ENCODE data around the gene P4HA2. TPM values are rescaled to one million over a fixed set of nuclear protein-coding genes. Genes with fewer than 3 reads are reported as not detected.

P4HA2 gene
- total RNA-seq, 1 experiment from 2014 or later = 15.1 TPM

- no peak overlapping the region for H3K27ac Mint-ChIP-seq
- H3K4me3 Mint-ChIP-seq = no peak overlapping the region
- ATAC-seq = no peak
- no peaks in the 10 kb centered on the region for H3K9me3 Mint-ChIP-seq
- no peak for DNase-seq (ENCODE audit: low spot score)
- no peak for TF ChIP-seq HMGXB4 (CRISPR knock-in tag; IDR thresholded peaks at IDR 0.05)
- no peak for TF ChIP-seq ZNF317 (CRISPR knock-in tag; IDR thresholded peaks at IDR 0.05; ENCODE audit: borderline replicate concordance, low read depth)
- no peak for TF ChIP-seq ZNF263 (CRISPR knock-in tag; IDR thresholded peaks at IDR 0.05; ENCODE audit: low read depth)
- no peak for TF ChIP-seq IRF1 (CRISPR knock-in tag; IDR thresholded peaks at IDR 0.05)
- TF ChIP-seq ERG (CRISPR knock-in tag; IDR thresholded peaks at IDR 0.05) = no peak
- no peak for TF ChIP-seq ZNF512 (CRISPR knock-in tag; IDR thresholded peaks at IDR 0.05; ENCODE audit: borderline replicate concordance)
- no peak for TF ChIP-seq GABPB1 (CRISPR knock-in tag; IDR thresholded peaks at IDR 0.05)
- TF ChIP-seq HMGA2 (CRISPR knock-in tag; IDR thresholded peaks at IDR 0.05) = no peak
- no peak for TF ChIP-seq RORB (CRISPR knock-in tag; IDR thresholded peaks at IDR 0.05)
- no peak for TF ChIP-seq OVOL2 (CRISPR knock-in tag; IDR thresholded peaks at IDR 0.05; ENCODE audit: borderline replicate concordance)
- TF ChIP-seq FOXP1 (CRISPR knock-in tag; IDR thresholded peaks at IDR 0.05; ENCODE audit: borderline replicate concordance) = no peak
- no peak for TF ChIP-seq CBFB (CRISPR knock-in tag; IDR thresholded peaks at IDR 0.05; ENCODE audit: low read depth)
- no peak for TF ChIP-seq PREB (CRISPR knock-in tag; IDR thresholded peaks at IDR 0.05; ENCODE audit: borderline replicate concordance)
- TF ChIP-seq ATF3 (CRISPR knock-in tag; conservative IDR thresholded peaks at IDR 0.05) = no peak
- peaks cover 6% of the 10 kb centered on the region for H3K36me3 Mint-ChIP-seq
- ChIA-PET POLR2A (no interaction called here), CTCF (interaction anchor here (1.2 kb wide), 1 partner anchor 141 kb away, joined by 3 read pairs; no protein-coding TSS in a partner anchor)
- H3K4me1 Mint-ChIP-seq = peaks cover 9% of the 10 kb centered on the region
- H3K27me3 Mint-ChIP-seq (ENCODE audit: low read depth) = no peaks in the 10 kb centered on the region
Measured at GRCh38 chr5:132204371-132205135, 23.1 kb downstream of the P4HA2 start.

- no peaks in the 10 kb centered on the region for H3K9me3 Mint-ChIP-seq
- ChIA-PET CTCF (interaction anchor here (1.2 kb wide), 1 partner anchor 141 kb away, joined by 3 read pairs; no protein-coding TSS in a partner anchor), POLR2A (no interaction called here)
- H3K36me3 Mint-ChIP-seq = peaks cover 6% of the 10 kb centered on the region
- H3K4me1 Mint-ChIP-seq = peaks cover 9% of the 10 kb centered on the region
- no peak overlapping the region for H3K4me3 Mint-ChIP-seq
- DNase-seq (ENCODE audit: low spot score) (no peak), ATAC-seq (no peak)
- no peak overlapping the region for H3K27ac Mint-ChIP-seq
- H3K27me3 Mint-ChIP-seq (ENCODE audit: low read depth) = no peaks in the 10 kb centered on the region
- TF ChIP-seq ZBTB21 (CRISPR knock-in tag; IDR thresholded peaks at IDR 0.05; ENCODE audit: borderline replicate concordance) (no peak), MAX (CRISPR knock-in tag; IDR thresholded peaks at IDR 0.05) (no peak), NFATC4 (CRISPR knock-in tag; IDR thresholded peaks at IDR 0.05) (no peak), SP1 (CRISPR knock-in tag; conservative IDR thresholded peaks at IDR 0.05) (no peak), ZNF138 (CRISPR knock-in tag; conservative IDR thresholded peaks at IDR 0.05) (no peak), MYBL2 (CRISPR knock-in tag; IDR thresholded peaks at IDR 0.05) (no peak), ATF3 (CRISPR knock-in tag; conservative IDR thresholded peaks at IDR 0.05) (no peak), PREB (CRISPR knock-in tag; IDR thresholded peaks at IDR 0.05; ENCODE audit: borderline replicate concordance) (no peak), ZNF281 (CRISPR knock-in tag; IDR thresholded peaks at IDR 0.05) (no peak)
Measured at GRCh38 chr5:132203916-132204315, 23.7 kb downstream of the P4HA2 start.

Data from WTC11 (cell line).